HTERT RPE-1 (cell line): ENCODE data around the gene SPATA2L.

Experiments used
- in situ Hi-C: fragments of 300-500 bp; cut with MboI; formaldehyde crosslinking; loops from 4 replicates; pipeline ENCODE4 v1.14.3; 2020; ENCODE audit warnings: low sequenced_read_pairs

The SPATA2L gene

DNA sequence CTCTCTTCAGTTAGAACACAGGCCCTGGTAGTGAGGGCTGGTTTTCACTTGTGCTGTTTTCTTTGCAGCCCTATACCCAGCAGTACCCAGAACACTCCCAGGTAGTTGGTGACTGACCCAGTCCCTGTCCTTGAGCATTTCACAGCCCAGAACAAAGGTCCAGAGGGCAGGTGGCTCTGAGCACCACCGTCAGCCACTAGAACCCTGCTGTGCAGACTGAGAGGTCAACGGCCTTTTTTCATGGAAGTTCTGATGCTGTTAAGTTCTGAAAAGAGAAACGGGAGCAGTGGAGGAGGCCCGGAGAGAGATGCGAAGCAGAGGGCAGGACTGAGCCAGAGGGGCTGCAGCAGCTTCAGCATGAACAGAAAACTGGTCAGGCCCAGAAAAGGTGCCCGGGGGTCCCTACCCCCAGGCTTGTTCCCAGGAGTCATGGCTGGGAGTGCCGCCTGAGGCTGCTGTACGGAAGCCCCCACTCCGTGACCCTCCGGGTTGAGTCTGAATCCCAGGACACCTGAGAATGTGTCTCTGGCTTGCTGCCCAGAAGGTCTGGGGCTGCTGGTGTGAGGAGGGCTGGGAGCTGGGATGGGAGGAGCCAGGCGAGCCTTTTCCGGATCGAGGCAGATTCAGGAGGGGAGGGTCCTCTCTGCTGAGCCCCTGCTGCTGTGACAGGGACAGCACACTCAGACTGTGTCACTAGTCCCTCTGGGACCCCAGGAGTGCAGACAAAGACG is 28.5 kb upstream of the SPATA2L start:
- in situ Hi-C loops, result no loop called here

DNA sequence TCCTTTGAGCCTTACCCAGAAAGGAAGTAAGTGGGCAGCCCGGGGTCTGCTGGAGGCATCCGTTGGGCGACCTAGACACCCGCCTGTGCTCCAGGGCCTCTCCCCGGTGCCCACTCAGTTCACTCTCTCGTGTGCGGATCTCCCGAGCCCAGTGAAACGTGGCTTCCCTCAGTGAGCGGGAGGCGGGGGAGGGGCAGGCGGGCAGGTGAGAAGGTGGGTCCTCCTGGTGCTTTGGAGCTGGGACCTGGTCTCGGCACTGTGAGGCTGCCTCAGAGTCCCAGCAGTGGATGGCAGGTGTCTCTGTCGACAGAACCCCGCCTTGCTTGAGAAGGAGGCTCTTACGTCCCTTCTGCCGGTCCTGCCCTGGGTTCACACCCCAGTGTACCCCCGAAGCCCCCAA is 27.8 kb upstream of the SPATA2L start:
- in situ Hi-C loops, result no loop called here

DNA sequence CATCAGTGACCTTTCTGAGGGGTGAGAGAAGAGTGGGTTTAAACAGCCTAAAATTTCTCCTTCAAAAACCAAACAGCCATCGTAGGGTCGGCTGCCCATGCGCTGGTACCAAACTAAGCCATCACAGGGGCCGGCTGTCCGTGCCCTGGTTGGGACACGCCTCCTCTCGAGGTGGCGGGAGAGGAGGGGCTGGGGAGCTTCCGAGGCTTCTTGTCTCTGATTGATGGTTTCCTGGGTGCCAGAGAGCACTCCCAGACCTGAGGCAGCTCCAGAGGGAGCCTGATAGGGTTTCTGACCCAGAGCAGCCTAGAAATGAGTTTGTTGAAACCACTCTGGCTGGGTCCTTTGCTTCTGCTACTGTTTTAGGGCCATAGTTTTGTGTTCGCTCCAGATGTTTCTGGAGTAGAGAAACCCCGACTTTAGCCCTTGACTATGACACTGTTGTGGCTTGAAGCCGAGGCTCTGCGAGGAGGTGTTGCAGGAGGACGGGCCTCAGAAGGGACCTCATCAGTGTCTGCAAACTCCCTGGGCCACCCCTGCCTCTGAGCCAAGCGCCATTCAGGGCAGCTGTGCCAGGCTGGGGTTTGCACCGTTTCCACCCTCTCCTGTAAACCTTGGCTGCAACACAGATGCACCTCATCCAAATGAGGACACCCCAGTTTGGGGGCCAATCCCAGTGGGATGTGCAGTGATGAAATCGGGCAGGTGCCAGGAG is 26.1 kb upstream of the SPATA2L start:
- in situ Hi-C loops, result no loop called here

DNA sequence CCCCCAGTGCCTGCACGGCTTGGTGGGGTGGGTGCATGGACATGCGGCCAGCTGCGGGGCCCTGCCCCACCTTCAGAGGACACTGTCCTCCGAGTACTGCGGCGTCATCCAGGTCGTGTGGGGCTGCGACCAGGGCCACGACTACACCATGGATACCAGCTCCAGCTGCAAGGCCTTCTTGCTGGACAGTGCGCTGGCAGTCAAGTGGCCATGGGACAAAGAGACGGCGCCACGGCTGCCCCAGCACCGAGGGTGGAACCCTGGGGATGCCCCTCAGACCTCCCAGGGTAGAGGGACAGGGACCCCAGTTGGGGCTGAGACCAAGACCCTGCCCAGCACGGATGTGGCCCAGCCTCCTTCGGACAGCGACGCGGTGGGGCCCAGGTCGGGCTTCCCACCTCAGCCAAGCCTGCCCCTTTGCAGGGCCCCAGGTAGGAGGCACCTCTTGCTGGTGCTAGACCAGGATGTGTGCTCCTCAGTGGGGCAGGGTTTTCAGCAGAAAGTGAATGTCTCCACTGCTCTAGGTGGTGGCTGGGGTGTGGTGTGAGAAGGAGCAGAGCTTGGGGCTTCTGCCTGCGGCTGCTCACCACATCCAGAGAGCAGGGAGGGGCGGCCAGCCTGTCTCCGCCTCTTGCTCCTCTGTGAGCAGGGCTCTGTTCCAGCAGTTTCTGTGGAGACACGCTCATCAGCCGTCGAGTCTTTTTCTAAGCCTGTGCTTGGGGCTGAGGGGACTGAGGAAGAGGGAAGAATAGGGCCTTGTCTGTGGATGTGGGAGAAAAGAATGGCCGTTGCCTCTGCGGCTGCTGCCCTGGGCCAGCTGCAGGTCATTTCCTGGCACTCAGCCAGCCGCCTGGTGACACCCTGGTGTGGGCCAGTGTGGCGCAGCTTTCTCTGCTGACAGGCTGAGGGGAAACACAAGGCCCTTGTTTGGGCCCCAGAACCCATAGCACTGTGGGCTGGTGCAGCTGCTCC is 22.1 kb upstream of the SPATA2L start:
- in situ Hi-C loops, result no loop called here

DNA sequence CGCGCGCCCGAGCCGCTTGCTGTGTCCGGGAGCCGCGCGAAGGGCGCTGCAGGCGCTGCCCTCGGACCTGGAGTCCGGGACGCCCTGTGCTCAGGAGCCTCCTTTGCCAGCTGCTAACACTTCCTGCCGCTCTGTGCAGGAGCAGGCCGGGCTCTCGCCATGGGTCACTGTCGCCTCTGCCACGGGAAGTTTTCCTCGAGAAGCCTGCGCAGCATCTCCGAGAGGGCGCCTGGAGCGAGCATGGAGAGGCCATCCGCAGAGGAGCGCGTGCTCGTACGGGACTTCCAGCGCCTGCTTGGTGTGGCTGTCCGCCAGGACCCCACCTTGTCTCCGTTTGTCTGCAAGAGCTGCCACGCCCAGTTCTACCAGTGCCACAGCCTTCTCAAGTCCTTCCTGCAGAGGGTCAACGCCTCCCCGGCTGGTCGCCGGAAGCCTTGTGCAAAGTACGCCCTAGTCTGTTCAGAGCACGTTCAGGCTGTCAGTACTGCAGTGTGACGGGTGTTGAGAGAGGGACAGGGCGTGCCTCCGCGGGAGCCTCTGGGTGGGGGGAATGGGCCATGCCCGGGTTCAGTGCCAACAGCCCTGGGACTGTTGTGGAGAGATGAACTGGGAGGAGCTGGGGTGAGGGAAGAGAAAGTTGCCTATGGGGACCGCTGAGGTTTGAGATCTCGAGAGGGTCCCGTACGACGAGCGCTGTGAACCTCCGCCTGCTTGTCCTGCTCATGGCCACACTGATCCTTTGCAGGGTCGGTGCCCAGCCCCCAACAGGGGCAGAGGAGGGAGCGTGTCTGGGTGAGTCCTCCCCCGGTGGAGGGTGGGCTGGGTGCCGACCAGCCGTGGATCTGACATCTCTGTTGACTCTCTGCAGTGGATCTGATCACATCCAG is 21.1 kb upstream of the SPATA2L start:
- in situ Hi-C loops, result no loop called here

DNA sequence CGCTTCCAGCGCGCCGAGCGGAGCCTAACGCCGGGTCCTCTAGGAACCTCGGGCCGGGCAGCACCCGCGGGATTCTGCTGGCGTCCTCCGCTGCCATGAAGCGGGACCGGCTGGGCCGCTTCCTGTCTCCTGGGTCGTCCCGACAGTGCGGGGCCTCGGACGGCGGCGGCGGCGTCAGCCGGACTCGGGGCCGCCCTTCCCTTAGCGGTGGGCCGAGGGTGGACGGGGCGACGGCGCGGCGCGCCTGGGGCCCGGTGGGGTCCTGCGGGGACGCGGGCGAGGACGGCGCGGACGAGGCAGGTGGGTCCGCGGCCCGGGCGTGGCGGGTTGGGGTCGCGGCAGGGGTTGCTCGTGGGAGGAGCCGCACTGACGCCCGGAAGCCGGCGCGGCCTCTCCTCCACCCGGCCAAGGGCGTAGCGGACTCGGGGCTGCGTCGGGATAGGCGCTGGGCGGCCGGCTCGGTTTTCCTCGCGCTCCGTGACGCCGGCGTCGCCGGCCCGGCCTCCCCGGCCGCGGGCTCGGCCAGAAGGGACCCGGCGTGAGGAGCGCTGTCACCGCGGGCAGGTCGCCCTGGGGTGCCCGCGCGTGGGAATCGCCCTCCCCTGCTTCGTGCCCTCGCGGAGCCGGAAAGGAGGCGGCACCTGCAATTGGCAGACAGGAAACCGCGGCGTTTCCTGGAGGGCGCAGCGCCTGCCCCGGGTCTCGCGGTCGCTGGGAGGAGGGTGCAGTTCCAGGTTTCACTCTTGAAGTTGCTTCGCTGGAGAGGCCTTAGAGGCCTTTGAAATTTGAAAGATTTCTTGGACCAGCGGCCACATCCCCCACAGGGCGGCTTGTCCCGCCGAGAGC is 20.3 kb upstream of the SPATA2L start:
- in situ Hi-C loops, result no loop called here

DNA sequence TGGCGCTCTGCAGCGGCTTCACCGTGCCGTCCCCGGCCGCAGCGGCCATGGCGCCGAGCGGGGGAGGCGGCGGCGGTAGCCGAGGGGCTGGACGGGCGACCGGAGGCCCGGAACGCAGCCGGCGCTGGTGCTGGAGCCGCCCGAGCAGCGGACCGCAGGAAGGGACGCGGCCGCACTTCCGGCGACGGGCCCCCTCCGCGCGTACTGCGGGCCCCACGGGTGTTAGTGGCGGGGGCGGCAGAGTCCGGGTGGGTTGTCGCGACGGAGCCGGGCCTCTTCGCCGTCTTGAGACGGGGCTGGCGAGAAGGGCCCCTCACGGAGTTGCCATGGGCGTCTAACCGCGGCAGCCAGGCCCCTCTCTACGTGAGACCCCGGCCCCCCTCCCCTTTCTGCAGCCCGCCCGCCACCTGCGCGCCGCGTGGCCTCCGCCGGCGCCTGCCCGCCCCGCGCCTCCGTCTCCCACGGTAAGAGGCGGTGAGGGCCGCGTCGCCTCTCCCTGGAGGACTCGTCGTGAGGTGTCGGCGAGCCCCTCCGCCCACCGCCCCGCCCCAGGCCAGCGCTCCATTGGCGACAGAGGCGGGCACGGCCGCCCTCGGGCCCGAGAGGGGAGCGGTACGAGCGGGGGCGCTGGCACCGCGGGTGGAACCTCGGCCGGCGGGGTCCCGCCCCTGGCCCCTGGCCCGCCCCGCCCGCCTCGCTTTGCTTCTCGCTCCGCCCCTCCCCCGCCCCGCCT is 19.5 kb upstream of the SPATA2L start, which contains the start of the genes VPS9D1 and ZNF276:
Gene VPS9D1 (minus strand): TSS at position 86 of the 733 bp plus-strand sequence. CDS start 37 bp downstream, at position 49.
Gene ZNF276 (plus strand): TSS at position 725 of the 733 bp plus-strand sequence. CDS start 104 bp downstream, outside the sequence.
- in situ Hi-C loops, result no loop called here

DNA sequence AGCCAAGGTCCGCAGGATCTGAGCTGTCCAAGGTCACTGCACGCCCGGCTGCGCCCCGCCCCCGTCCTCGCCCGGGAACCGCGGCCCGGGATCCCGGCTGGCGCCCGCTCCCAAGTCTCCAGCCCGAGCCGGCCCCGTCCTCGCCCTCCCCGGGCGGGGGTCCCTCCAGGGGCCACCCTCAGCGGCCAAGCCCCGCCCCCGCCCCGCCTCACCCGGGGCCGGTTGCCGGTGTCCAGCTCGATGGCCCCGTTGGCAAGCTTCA is 19.0 kb upstream of the SPATA2L start:
- in situ Hi-C loops, result no loop called here

DNA sequence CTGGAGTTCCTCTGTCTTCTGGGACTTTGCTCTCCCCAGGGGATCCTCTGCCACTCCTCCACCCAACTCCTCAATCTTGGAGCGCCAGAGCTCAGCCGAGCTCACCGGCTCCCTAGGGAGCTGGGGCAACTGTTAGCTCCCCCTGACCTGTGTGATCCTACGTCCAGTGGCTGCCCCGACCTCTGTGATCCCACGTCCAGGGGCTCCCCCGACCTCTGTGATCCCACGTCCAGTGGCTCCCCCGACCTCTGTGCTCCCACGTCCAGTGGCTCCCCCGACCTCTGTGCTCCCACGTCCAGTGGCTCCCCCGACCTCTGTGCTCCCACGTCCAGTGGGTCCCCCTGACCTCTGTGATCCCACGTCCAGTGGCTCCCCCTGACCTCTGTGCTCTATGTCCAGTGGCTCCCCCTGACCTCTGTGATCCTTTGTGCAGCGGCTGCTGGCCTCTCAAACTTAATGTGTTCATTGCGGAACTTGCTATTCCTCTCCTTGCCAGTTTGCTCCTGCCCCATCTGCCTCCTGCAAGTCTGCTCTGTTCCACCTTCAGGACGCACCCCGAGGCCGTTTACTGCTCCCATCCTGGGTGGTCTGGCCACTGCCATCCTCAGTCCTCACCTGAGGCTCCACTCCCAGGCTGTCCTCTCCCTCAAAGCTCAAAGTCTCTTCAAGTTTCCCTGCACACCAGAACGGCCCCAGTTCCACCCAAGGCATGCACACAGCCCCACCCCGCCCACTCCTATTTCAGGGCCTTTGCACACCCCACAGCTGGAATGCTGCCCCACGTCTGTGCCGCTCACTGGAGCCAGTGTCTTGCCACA is 16.4 kb upstream of the SPATA2L start:
- in situ Hi-C loops, result no loop called here

DNA sequence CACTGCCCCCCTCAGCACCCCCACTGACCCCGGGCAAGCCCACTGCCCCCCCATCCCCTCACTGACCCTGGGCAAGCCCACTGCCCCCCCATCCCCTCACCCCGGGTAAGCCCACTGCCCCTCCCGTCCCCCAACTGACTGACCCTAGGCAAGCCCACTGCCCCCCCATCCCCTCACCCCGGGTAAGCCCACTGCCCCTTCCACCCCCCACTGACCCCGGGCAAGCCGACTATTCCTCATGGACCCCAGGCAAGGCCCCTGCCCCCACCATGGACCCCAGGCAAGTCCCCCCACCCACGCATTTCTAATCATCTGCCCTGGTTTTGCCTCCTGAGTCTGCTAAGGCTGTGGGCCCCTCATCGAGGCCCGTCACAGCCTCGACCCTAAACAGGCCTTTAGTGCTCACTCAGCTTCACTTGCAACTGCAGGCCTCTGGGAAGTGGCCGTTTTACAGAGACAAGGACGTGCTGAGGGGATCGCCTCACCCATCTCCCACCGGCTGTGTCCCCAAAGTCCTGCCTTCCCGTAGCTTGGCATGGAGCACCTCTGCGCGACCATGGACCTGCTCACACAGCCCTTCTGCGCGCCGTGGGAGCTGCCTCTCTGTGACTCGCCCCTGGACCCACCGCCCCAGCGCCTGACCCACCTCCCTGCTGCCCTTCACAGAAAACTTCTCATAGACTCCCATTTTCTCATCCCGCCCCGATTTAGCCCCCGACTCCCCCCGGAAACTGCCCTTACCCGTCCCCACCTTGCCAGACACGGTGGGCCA is 15.6 kb upstream of the SPATA2L start:
- in situ Hi-C loops, result no loop called here

DNA sequence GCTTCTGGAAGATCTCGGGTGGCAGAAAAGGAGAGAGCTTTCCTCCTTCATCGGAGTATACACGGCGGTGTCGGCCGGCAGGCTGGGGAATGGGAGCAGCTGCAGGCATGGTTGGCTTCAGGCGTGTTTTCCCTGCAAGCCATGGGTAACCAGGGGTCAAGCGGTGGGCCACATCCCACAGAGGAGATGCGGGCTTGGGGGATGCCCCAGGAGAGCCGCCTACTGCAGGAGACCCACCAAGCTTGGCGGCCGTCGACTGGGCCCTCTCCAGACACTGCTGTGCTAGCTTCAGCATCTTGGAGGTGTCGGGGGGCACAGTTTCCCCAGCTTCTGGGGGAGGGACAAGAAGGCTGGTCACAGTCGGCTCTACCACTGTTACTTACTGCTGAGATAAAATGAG is 15.0 kb upstream of the SPATA2L start:
- in situ Hi-C loops, result no loop called here

DNA sequence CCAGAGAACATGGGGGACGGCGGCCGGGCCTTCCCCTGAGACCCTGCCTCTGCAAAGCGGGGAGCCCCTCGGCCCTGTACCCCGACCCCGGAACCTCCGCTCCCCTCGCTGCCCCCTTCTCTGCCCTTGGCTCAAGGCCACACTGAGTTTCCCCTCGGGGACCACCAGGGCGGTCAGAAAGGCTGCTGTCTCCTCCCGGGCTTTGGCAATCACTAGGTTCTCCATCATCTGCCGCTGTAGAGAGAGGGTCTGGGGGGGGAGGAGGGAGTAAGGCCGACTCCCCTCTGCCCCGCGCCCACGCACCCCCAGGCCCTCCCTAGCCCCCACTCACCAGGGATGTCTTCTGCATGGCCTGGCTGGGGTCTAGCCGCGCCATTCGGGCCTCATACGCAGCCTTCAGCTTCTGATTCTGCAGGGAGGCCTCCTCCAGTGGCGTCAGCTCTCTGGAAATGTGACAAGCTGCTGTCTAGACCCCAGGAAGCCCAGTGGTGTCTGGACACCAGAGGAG is 10.8 kb upstream of the SPATA2L start:
- in situ Hi-C loops, result no loop called here

DNA sequence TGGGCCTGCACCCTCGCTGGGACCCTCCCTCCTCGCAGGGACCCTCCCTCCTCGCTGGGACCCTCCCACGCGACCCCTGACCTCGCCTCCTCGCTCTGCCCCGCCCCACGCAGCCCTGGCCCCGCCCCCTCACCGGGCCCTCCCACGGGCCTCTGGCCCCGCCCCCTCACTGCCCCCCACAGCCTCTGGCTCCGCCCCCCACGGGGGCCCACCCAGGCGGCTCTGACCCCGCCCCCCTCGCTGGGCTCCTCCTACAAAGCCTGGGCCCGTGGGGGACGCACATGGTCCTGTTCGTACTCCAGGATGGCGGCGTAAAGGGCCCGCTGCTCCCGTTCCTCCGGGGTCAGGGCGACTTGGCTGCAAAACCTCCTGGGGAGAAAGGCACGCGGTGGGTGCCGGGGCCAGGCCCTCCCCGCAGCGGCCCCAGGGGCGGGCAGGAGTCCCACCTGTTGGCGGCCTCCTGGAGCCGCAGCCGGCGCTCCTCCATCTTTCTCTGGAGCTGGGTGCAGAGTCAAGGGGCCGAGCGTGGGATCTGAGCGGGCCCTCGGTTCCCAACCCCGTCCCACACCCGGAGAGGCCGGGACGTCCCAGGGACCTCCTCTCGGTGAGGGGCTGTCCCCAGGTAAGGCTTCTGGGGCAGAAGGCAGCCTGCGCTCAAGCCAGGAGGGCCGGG is 10.2 kb upstream of the SPATA2L start:
- in situ Hi-C loops, result no loop called here

DNA sequence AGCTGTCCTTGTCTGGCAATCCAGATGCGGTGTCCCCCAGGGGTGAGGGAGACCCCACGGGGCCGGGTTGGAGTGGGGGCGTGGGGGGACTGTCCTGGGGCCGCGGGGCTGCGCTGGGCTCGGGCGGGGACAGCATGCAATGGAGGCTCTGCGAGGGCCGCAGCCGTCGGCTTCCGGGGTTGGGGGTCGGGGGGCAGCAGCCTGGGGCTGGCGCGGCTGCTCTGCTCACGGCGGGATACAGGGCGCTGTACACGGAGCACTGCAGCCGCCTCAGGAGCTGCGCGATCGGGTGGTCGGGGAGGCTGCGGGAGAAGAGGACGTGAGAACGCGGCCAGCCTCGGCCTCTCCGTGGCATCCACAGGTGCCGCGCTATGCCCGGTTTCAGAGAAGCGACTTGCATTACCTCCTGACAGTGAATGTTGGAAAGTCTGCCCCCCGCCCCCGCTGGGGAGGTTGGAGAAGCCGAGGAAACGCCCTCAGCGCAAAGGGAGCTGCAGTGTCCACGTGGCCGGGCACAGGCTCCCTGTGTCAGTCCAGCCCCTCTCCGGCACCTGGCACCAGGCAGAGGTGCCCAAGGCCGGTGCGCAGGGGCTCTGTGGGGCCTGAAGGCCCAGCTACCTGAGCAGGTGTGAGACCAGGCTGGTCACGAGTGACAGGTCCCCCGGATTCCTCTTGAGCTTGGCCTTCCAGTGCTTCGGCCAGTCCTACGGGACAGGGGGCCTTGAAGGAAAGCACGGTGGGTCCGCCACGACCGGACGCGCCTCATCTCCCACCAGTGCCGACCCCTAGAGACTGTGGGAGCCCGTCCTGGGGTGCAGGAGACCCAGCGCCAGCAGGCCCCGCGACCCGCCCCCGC is 9.4 kb upstream of the SPATA2L start:
- in situ Hi-C loops, result no loop called here

DNA sequence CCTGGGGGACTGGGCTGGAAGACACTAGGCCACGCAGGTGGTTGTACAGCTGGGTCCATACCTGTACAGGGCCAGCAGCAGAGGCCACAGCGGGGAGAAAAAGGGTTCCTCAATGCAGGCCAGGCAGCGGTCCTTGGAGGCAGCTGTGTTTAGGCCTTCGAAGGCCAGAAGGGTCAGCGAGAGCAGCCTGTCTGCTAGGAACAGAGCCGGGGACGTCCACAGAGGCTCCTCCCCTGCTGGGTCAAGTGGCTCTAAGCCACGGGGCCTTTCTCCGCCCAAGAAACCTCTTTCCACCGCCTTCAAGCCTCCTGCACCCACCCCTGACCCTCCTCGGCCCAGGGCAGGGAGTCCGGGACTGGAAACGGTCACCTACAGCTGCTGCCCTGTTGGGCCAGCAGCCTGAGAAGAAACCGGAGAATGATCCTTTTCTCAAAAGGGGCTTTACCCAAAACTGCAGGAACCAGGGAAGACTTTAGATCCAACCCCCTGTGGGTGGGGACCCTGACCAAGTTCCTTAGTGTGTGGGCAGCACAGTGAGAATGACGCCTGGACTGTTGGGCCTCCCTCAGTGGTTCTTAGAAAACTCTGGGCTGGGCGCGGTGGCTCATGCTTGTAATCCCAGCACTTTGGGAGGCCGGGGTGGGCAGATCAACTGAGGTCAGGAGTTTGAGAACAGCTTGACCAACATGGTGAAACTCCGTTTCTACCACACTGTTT is 8.4 kb upstream of the SPATA2L start:
- in situ Hi-C loops, result no loop called here
